HepG2 (cell line): Measurements from ENCODE around the gene ZFPL1. TPM values are rescaled to one million over a fixed set of nuclear protein-coding genes. Genes with fewer than 3 reads are reported as not detected.

Experiments
- DMAP1 ChIP-seq: IDR thresholded peaks from 2 replicates; pipeline ENCODE4 v1.6.1; 2016
- JUN ChIP-seq: sonication (generic); formaldehyde crosslinking; IDR thresholded peaks from 2 replicates; pipeline ENCODE4 v1.4.0; 2020; ENCODE audit warnings: mild to moderate bottlenecking, missing genetic modification reagents
- NFAT5 ChIP-seq: sonication (generic); formaldehyde crosslinking; IDR thresholded peaks from 2 replicates; pipeline ENCODE4 v1.4.0; 2020; ENCODE audit warnings: missing genetic modification reagents
- SUZ12 ChIP-seq: fragments of 150-350 bp; IDR thresholded peaks from 2 replicates; pipeline ENCODE4 v1.6.1; 2014; ENCODE audit warnings: low read depth, low read length
- TEF ChIP-seq: sonication (generic); formaldehyde crosslinking; IDR thresholded peaks from 2 replicates; pipeline ENCODE4 v1.5.0; 2020; ENCODE audit warnings: missing genetic modification reagents
- TFDP2 ChIP-seq: sonication (generic); formaldehyde crosslinking; IDR thresholded peaks from 2 replicates; pipeline ENCODE4 v1.4.0; 2020; ENCODE audit warnings: missing genetic modification reagents
- YEATS2 ChIP-seq: sonication (generic); formaldehyde crosslinking; IDR thresholded peaks from 2 replicates; pipeline ENCODE4 v1.4.0; 2020; ENCODE audit warnings: missing genetic modification reagents, borderline replicate concordance
- ZMYM4 ChIP-seq: sonication (generic); formaldehyde crosslinking; IDR thresholded peaks from 2 replicates; pipeline ENCODE4 v1.8.1; 2023; ENCODE audit warnings: mild to moderate bottlenecking, missing genetic modification reagents
- ZNF263 ChIP-seq: sonication (generic); formaldehyde crosslinking; IDR thresholded peaks from 2 replicates; pipeline ENCODE4 v1.4.0; 2020; ENCODE audit warnings: missing genetic modification reagents
- ZNF275 ChIP-seq: sonication (generic); formaldehyde crosslinking; IDR thresholded peaks from 2 replicates; pipeline ENCODE4 v1.8.0; 2022; ENCODE audit warnings: missing genetic modification reagents, mild to moderate bottlenecking, inconsistent platforms, borderline replicate concordance
- ZNF281 ChIP-seq: sonication (generic); formaldehyde crosslinking; IDR thresholded peaks from 2 replicates; pipeline ENCODE4 v1.4.0; 2020; ENCODE audit warnings: missing genetic modification reagents, borderline replicate concordance
- polyA plus RNA-seq, 8 experiments: library from polyadenylated mRNA; depleted of rRNA in 3 of 8; stranded (reverse) in 7 of 8; unstranded in 1 of 8; fragments of >200 nt; fragmentation: Illumina TruSeq in 4 of 8; extraction: Trizol in 4 of 8; gene quantifications; 2 replicates each; pipeline versions ENCODE4 v1.2.1 to v1.2.3, GENCODE V29; 2011 to 2016; ENCODE audit warnings: low read depth in 4 of 8, missing spikeins in 1 of 8, mixed read lengths in 1 of 8; ENCODE audit not compliant: insufficient read depth in 1 of 8
- total RNA-seq, 5 experiments: library from RNA; depleted of rRNA; stranded (reverse); fragments of >200 nt; fragmentation: Illumina TruSeq; extraction: Trizol; gene quantifications; 2 replicates each; pipeline ENCODE4 v1.2.3, GENCODE V29; 2016; ENCODE audit warnings: low read depth in 1 of 5
- TF ChIP-seq, protein P1 (sequence below): sonication (generic); formaldehyde crosslinking; conservative IDR thresholded peaks from 2 replicates; pipeline ENCODE4 v1.4.0; 2020; ENCODE audit warnings: mild to moderate bottlenecking, missing genetic modification reagents, moderate library complexity

The ZFPL1 gene
- total and polyA plus RNA-seq, 2 of the 13 experiments (the other 11 are each of a cell fraction or from before 2014, with no cell fraction given), result 32.2 to 56.0 TPM

- TF ChIP-seq, protein P1, sequence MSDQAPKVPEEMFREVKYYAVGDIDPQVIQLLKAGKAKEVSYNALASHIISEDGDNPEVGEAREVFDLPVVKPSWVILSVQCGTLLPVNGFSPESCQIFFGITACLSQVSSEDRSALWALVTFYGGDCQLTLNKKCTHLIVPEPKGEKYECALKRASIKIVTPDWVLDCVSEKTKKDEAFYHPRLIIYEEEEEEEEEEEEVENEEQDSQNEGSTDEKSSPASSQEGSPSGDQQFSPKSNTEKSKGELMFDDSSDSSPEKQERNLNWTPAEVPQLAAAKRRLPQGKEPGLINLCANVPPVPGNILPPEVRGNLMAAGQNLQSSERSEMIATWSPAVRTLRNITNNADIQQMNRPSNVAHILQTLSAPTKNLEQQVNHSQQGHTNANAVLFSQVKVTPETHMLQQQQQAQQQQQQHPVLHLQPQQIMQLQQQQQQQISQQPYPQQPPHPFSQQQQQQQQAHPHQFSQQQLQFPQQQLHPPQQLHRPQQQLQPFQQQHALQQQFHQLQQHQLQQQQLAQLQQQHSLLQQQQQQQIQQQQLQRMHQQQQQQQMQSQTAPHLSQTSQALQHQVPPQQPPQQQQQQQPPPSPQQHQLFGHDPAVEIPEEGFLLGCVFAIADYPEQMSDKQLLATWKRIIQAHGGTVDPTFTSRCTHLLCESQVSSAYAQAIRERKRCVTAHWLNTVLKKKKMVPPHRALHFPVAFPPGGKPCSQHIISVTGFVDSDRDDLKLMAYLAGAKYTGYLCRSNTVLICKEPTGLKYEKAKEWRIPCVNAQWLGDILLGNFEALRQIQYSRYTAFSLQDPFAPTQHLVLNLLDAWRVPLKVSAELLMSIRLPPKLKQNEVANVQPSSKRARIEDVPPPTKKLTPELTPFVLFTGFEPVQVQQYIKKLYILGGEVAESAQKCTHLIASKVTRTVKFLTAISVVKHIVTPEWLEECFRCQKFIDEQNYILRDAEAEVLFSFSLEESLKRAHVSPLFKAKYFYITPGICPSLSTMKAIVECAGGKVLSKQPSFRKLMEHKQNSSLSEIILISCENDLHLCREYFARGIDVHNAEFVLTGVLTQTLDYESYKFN (CRISPR knock-in tag), result 0 out of 2 replicates have a peak, but pooled peaks have one; percentile 63
- TF ChIP-seq ZNF275 (no peak), NFAT5 (CRISPR knock-in tag) (peak; percentile 44; the same call in 1 of the 2 replicates), ZNF281 (CRISPR knock-in tag) (peak; percentile 45; the same call in 1 of the 2 replicates), JUN (0 out of 2 replicates have a peak, but pooled peaks have one; percentile 64), DMAP1 (CRISPR knock-in tag) (peak; percentile 91), SUZ12 (peak; percentile 29; the same call in 1 of the 2 replicates), TFDP2 (CRISPR knock-in tag) (peak; percentile 98), ZMYM4 (CRISPR knock-in tag) (peak; percentile 61; the same call in 1 of the 2 replicates), ZNF263 (CRISPR knock-in tag) (peak; percentile 92), YEATS2 (CRISPR knock-in tag) (peak; percentile 83), TEF (CRISPR knock-in tag) (no peak)
These were observed 43.0 kb upstream of the ZFPL1 start, which contains the start of gene SAC3D1 (continued) for GRCh38 chr11:65040847-65041622.
